ENCODE data around the gene LIFR. TPM values are rescaled to one million over a fixed set of nuclear protein-coding genes. Genes with fewer than 3 reads are reported as not detected.

Gene LIFR
- total RNA-seq, 3 donors from 2014 or later: 179 to 225 (median 222) TPM

DNA sequence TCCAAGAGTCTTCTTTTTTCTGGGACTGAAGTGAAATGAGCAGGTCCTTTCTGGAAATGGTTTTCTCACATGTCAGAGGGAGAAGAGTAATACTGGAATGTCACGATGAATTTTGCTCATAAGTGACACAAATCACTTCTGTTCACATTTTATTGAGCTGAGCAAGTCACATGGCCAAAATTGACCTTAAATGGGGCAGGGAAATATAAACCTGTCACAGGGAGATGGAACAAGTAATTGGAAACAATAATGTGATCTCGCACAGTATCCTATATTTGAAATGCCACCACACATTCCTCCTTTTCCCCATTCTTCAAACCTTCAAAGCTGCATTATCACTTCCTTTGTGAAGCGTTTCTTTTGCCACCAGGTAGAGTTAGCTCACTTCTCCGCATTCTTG, 25.2 kb upstream of the LIFR start:
- Histone ChIP-seq H3K4me3 (no peak overlapping the region), H3K36me3 (no peaks in the 10 kb centered on the region), H3K4me1 (no peaks in the 10 kb centered on the region), H3K9me3 (no peaks in the 10 kb centered on the region), H3K27me3 (no peaks in the 10 kb centered on the region), H3K27ac (no peak overlapping the region)
- intact Hi-C loops (cut with DNase I; ENCODE audit: low total_unique reads): no loop called here
- TF ChIP-seq CTCF (IDR thresholded peaks at IDR 0.05): no peak
- no peak for TF ChIP-seq POLR2A (IDR thresholded peaks at IDR 0.05)
- TF ChIP-seq POLR2AphosphoS5 (IDR thresholded peaks at IDR 0.05): no peak
- no peak for DNase-seq (ENCODE audit: low spot score in 2 of 2)

DNA sequence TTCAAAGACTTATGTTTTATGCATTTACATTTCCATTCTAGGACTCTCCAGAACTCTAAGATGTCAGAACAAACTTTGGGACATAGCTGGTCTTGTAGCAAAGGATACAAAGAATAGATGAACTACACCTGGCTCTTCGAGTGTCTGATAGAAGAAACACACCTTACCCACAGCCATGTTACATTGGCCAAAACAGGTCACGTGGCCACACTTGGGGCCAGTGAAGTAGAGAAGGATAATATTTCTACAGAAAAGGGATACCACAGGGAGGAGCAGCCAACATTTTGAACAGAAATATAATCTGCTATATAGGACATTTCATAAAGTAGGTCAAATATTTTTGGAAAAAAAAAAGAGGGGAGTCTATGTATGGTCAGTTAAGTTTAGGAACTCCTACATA, 22.7 kb upstream of the LIFR start:
- Histone ChIP-seq H3K27me3 (no peaks in the 10 kb centered on the region), H3K27ac (no peak overlapping the region), H3K4me1 (no peaks in the 10 kb centered on the region), H3K36me3 (no peaks in the 10 kb centered on the region), H3K4me3 (no peak overlapping the region), H3K9me3 (no peaks in the 10 kb centered on the region)
- DNase-seq (ENCODE audit: low spot score in 2 of 2): no peak
- intact Hi-C loops (cut with DNase I; ENCODE audit: low total_unique reads): no loop called here
- TF ChIP-seq POLR2AphosphoS5 (IDR thresholded peaks at IDR 0.05) (no peak), CTCF (IDR thresholded peaks at IDR 0.05) (no peak), POLR2A (IDR thresholded peaks at IDR 0.05) (no peak)

- no peak for DNase-seq (ENCODE audit: low spot score in 2 of 2)
- intact Hi-C loops (cut with DNase I; ENCODE audit: low total_unique reads): no loop called here
- Histone ChIP-seq H3K36me3 (no peaks in the 10 kb centered on the region), H3K4me1 (no peaks in the 10 kb centered on the region), H3K27ac (no peak overlapping the region), H3K9me3 (no peaks in the 10 kb centered on the region), H3K4me3 (no peak overlapping the region), H3K27me3 (no peaks in the 10 kb centered on the region)
- TF ChIP-seq POLR2A (IDR thresholded peaks at IDR 0.05): no peak
- no peak for TF ChIP-seq CTCF (IDR thresholded peaks at IDR 0.05)
- no peak for TF ChIP-seq POLR2AphosphoS5 (IDR thresholded peaks at IDR 0.05)
Measured at GRCh38 chr5:38576961-38577684, 20.7 kb upstream of the LIFR start.

DNA sequence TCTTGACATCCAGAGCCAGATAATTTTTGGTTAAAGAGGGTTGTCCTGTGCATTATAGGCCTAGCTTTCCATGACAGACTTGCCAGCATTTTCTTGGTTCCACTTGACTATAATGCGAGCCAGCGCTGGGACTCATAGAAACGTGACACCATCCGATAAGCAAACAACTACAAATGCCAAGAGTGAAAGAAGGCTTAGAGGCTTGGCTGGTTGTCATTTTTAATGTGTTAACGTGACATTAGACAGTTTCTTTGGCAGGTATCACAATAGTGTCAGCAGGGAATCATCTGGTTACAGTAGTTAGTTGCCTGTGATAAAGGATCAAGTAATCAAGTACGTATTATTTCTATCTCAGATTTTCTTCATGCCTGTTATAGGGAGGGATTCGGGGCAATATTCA, 20.0 kb upstream of the LIFR start:
- intact Hi-C loops (cut with DNase I; ENCODE audit: low total_unique reads): no loop called here
- Histone ChIP-seq H3K27ac (no peak overlapping the region), H3K4me1 (no peaks in the 10 kb centered on the region), H3K36me3 (no peaks in the 10 kb centered on the region), H3K27me3 (no peaks in the 10 kb centered on the region), H3K4me3 (no peak overlapping the region), H3K9me3 (no peaks in the 10 kb centered on the region)
- TF ChIP-seq POLR2A (IDR thresholded peaks at IDR 0.05) (no peak), CTCF (IDR thresholded peaks at IDR 0.05) (no peak), POLR2AphosphoS5 (IDR thresholded peaks at IDR 0.05) (no peak)
- DNase-seq (ENCODE audit: low spot score in 2 of 2): no peak

GRCh38 chr5:38575476-38575875, 19.0 kb upstream of the LIFR start:
- H3K4me1 ChIP-seq: no peaks in the 10 kb centered on the region
- intact Hi-C loops (cut with DNase I; ENCODE audit: low total_unique reads): no loop called here
- no peak overlapping the region for H3K4me3 ChIP-seq
- DNase-seq (ENCODE audit: low spot score in 2 of 2): no peak
- no peaks in the 10 kb centered on the region for H3K36me3 ChIP-seq
- no peak for TF ChIP-seq POLR2A (IDR thresholded peaks at IDR 0.05)
- TF ChIP-seq CTCF (IDR thresholded peaks at IDR 0.05): no peak
- no peak for TF ChIP-seq POLR2AphosphoS5 (IDR thresholded peaks at IDR 0.05)
- no peaks in the 10 kb centered on the region for H3K9me3 ChIP-seq
- H3K27me3 ChIP-seq: no peaks in the 10 kb centered on the region
- no peak overlapping the region for H3K27ac ChIP-seq
